ENCODE measurements around the gene ABTB2.

The ABTB2 gene

DNA sequence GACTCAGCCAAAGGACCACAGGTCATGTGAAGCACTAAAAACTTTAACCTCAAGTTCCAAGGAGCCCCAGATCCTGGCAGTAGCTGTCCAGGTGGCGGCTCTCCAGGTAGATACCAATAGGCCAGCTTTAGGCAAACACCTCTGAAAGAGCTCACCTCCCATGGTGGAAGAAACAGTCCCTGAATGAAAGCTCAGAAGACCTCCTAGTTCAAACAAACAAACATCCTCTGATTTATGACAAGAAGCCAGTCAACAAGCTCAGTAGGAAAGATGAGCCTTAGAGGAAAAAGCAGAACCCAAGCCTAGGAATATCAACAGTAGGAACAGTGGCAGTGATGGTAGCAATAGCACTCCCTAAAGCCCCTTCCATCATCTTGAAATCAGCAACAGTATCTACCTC is 17.2 kb downstream of the ABTB2 start:
- TF ChIP-seq, protein P1, sequence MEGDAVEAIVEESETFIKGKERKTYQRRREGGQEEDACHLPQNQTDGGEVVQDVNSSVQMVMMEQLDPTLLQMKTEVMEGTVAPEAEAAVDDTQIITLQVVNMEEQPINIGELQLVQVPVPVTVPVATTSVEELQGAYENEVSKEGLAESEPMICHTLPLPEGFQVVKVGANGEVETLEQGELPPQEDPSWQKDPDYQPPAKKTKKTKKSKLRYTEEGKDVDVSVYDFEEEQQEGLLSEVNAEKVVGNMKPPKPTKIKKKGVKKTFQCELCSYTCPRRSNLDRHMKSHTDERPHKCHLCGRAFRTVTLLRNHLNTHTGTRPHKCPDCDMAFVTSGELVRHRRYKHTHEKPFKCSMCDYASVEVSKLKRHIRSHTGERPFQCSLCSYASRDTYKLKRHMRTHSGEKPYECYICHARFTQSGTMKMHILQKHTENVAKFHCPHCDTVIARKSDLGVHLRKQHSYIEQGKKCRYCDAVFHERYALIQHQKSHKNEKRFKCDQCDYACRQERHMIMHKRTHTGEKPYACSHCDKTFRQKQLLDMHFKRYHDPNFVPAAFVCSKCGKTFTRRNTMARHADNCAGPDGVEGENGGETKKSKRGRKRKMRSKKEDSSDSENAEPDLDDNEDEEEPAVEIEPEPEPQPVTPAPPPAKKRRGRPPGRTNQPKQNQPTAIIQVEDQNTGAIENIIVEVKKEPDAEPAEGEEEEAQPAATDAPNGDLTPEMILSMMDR (IDR thresholded peaks at IDR 0.05; ENCODE audit: low read depth, low read length) = no peak
- no peak overlapping the region for H3K4me3 ChIP-seq (replicated peaks in 1 of 2; ENCODE audit: low read depth in 2 of 2, low read length in 2 of 2)
- DNase-seq (ENCODE audit: low read depth in 2 of 2) = no peak

- no peak overlapping the region for H3K4me3 ChIP-seq (replicated peaks in 1 of 2; ENCODE audit: low read depth in 2 of 2, low read length in 2 of 2)
- DNase-seq (ENCODE audit: low read depth in 2 of 2) = peak; percentile 12 to 42
Measured at GRCh38 chr11:34339149-34340064, 18.4 kb downstream of the ABTB2 start.

DNA sequence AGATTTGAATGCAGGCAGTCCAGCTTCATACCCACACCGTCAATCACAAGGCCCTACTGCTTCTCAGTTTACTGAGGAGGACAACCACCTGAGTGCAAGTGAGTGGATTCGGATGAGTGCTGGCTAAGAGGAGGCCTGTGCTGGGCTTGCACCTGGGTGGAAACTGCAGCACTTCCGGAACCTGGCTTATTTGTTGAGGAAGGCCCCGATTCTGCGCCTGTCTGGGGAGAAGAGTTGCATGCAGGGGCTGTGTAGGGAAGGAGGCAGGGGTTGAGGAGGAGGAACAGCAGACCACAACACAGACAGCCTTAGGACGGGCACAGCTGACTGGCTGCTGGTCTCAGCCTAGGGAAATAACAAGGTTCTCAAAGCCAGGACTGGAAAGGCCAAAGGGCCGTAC is 20.8 kb downstream of the ABTB2 start:
- TF ChIP-seq, protein P1 (IDR thresholded peaks at IDR 0.05; ENCODE audit: low read depth, low read length) = no peak
- no peak for DNase-seq (ENCODE audit: low read depth in 2 of 2)
- H3K4me3 ChIP-seq (replicated peaks in 1 of 2; ENCODE audit: low read depth in 2 of 2, low read length in 2 of 2) = no peak overlapping the region

More at GRCh38 chr11:34339149-34340064, 18.4 kb downstream of the ABTB2 start:
- TF ChIP-seq, protein P1 (IDR thresholded peaks at IDR 0.05; ENCODE audit: low read depth, low read length) = no peak

- TF ChIP-seq, protein P1 (IDR thresholded peaks at IDR 0.05; ENCODE audit: low read depth, low read length) = no peak
- no peak for DNase-seq (ENCODE audit: low read depth in 2 of 2)
- no peak overlapping the region for H3K4me3 ChIP-seq (replicated peaks in 1 of 2; ENCODE audit: low read depth in 2 of 2, low read length in 2 of 2)
Measured at GRCh38 chr11:34335801-34336200, 22.0 kb downstream of the ABTB2 start.

GRCh38 chr11:34335331-34335730 is 22.5 kb downstream of the ABTB2 start:
- no peak for DNase-seq (ENCODE audit: low read depth in 2 of 2)
- H3K4me3 ChIP-seq (replicated peaks in 1 of 2; ENCODE audit: low read depth in 2 of 2, low read length in 2 of 2) = no peak overlapping the region
- TF ChIP-seq, protein P1 (IDR thresholded peaks at IDR 0.05; ENCODE audit: low read depth, low read length) = no peak

DNA sequence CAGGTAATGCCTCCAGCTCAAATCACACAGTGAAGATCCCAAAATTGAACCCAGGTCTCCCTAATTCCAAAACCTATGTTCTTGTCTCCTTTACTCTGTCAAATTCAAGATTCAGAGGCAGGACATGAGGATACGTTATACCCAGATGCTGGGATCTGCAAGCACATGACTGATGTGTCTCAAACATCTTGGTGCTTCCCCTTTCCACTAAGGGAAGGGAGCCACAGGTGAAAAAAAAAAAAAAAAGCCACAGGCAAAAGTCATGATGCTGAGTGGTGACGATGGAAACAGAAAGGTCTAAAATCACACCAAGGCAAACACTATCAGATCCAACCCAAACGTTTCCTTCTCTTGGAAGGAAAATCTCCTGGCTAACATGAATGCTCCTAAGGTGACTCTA is 24.0 kb downstream of the ABTB2 start:
- no peak for DNase-seq (ENCODE audit: low read depth in 2 of 2)
- H3K4me3 ChIP-seq (replicated peaks in 1 of 2; ENCODE audit: low read depth in 2 of 2, low read length in 2 of 2) = no peak overlapping the region
- TF ChIP-seq, protein P1 (IDR thresholded peaks at IDR 0.05; ENCODE audit: low read depth, low read length) = no peak
